ENCODE data around the gene AP3B2. TPM values are rescaled to one million over a fixed set of nuclear protein-coding genes. Genes with fewer than 3 reads are reported as not detected.
A peak's percentile ranks its signal among the peaks of the same experiment; 100 is the strongest.
"Not testable (repeated sequence)": the region's sequence is repeated elsewhere in the genome, so short reads cannot be mapped to it uniquely, and the experiment has no call there.

AP3B2 gene
- polyA plus RNA-seq, 1 experiment, result 0.22 TPM

DNA sequence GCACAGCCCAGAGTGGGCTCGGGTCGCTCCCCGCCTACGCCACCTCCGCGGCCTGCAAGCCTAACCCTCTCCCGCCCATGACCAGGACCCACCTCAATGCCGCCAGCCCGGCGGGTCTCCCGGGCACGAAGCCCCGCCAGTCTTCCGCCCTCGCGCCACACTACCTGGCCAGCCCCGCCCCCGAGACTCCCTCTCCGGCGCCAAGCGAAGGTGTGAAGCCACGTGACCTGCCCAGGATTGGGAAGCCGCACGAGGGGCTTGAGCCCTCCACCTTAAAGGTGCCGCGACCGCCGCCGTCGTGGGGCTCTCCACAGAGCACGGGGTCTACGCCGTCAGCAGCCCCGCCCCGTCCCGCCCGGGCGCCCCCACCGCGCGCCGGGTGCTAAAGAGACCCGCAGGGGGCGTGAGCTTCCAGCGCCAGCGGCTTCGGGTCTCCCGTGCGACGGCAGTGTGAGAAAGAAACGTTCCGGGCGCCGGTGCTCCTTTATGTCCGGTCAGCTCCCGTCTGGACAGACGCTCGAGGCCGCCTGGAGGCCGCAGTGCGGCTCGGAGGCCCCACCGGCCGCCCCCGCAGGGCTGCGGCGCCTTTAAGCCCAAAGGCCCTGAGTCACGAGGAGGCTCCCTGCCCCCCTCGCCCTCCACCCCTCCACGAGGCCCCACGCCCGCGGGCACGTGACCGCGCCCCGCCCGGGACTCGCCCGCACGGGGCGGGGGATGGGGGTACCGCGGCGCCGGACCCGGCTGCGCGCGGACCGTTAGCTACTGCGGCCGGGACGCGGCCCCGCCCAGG is 62.4 kb downstream of the AP3B2 start, which contains the start of gene CPEB1:
CPEB1 (minus strand) TSS at position 319 of the 790 bp plus-strand sequence. CDS start 18,904 bp downstream, outside the sequence.
- Histone ChIP-seq H3K4me3 (ENCODE audit: low read depth, low read length) (peak within 1 kb of the TSS; percentile 50), H3K9me3 (ENCODE audit: control insufficient read depth, insufficient read depth, low read length) (peaks cover 11% of the 10 kb centered on the region; the same call in 1 of the 2 replicates), H3K27me3 (ENCODE audit: control insufficient read depth, insufficient read depth, low read length) (peaks cover 45% of the 10 kb centered on the region), H3K27ac (ENCODE audit: low read depth, low read length) (no peak within 1 kb of the TSS)
- TF ChIP-seq, protein P1, sequence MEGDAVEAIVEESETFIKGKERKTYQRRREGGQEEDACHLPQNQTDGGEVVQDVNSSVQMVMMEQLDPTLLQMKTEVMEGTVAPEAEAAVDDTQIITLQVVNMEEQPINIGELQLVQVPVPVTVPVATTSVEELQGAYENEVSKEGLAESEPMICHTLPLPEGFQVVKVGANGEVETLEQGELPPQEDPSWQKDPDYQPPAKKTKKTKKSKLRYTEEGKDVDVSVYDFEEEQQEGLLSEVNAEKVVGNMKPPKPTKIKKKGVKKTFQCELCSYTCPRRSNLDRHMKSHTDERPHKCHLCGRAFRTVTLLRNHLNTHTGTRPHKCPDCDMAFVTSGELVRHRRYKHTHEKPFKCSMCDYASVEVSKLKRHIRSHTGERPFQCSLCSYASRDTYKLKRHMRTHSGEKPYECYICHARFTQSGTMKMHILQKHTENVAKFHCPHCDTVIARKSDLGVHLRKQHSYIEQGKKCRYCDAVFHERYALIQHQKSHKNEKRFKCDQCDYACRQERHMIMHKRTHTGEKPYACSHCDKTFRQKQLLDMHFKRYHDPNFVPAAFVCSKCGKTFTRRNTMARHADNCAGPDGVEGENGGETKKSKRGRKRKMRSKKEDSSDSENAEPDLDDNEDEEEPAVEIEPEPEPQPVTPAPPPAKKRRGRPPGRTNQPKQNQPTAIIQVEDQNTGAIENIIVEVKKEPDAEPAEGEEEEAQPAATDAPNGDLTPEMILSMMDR (IDR thresholded peaks at IDR 0.05; ENCODE audit: low read depth, low read length), result peak; percentile 8; the same call in 1 of the 2 replicates
- CTCF ChIA-PET, result interaction anchor here (0.7 kb wide), 1 partner anchor 84 kb away, joined by 5 read pairs; no protein-coding TSS in a partner anchor
- DNase-seq (ENCODE audit: low read depth, low spot score), result no peak
- POLR2A ChIA-PET, result interaction anchor here (0.7 kb wide), 1 partner anchor 105 kb away, joined by 3 read pairs; no protein-coding TSS in a partner anchor

DNA sequence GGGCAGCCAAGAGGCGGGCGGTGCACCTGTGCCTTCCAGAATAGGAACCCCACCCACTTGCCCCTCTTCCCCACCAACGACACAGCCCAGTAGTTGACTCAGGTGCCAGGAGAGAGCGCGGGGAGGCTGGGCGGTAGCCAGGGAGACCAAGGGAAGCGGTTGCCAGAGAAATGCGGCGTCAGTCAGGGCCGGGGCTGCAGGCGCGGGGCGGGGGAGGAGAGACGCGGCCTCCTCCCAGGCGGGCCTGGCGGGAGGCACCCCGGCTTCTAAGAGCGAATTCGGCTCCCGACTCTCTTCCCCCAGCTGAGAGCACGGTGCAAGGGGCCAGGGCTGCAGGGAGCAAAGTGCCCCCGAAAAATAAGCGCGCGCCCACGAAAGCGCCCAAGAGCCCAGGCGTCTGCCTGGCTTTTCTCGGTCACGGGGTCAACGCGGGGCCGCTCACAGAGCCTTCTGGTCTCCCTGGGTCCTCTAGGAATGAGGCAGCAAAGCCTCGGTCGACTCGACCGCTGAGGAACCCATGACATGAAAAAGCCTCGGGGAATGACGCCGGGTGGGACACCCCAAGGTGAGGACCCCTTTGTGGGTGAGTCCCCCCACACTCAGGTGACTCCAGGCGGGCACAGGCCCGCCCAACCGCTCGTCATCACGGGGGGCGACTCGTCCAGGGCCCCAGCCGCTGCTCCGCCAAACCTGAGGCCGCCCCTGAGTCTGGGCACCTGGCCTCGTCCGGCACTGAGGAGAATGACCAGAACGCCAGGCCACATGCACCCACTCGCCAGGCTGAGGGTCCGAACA is 63.2 kb downstream of the AP3B2 start:
- Histone ChIP-seq H3K9me3 (ENCODE audit: control insufficient read depth, insufficient read depth, low read length) (peaks cover 11% of the 10 kb centered on the region; the same call in 1 of the 2 replicates), H3K27me3 (ENCODE audit: control insufficient read depth, insufficient read depth, low read length) (peaks cover 47% of the 10 kb centered on the region), H3K27ac (ENCODE audit: low read depth, low read length) (no peak overlapping the region), H3K4me3 (ENCODE audit: low read depth, low read length) (0 out of 2 replicates have a peak overlapping the region, but pooled peaks have one; percentile 50)
- CTCF ChIA-PET, result no interaction called here
- TF ChIP-seq, protein P1 (IDR thresholded peaks at IDR 0.05; ENCODE audit: low read depth, low read length), result no peak
- no peak for DNase-seq (ENCODE audit: low read depth, low spot score)
- POLR2A ChIA-PET, result interaction anchor here (0.7 kb wide), 1 partner anchor 104 kb away, joined by 3 read pairs; no protein-coding TSS in a partner anchor

DNA sequence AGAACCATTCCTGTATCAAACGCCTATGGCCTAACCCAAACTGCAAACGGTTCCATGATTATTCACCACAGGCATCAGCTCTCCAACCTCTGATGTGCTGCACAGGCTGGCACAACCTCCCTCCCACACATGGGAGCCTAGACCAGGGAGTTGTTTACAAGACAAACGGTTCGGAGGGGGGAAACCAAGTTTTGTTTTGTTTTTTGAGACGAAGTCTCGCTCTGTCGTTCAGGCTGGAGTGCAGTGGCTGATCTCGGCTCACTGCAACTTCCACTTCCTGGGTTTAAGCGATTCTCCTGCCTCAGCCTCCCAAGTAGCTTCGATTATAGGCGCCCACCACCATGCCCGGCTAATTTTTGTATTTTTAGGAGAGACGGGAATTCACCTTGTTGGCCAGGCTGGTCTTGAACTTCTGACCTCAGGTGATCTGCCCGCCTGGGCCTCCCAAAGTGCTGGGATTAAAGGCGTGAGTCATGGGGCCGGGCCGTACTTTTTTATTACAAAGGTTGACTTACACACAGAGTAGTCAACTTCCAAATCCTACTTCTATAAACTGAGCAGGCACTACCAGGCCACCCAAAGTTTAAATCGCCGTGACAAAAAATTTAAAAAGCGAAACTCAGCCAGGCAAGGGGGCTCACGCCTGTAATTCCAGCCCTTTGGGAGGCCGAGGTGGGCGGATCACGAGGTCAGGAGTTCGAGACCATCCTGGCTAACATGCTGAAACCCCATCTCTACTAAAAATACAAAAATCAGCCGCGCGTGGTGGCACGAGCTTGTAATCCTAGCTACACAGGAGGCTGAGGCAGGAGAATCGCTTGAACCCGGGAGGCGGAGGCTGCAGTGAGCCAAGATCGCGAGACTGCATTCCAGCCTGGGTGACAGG is 64.5 kb downstream of the AP3B2 start:
- POLR2A ChIA-PET, result not testable (repeated sequence)

DNA sequence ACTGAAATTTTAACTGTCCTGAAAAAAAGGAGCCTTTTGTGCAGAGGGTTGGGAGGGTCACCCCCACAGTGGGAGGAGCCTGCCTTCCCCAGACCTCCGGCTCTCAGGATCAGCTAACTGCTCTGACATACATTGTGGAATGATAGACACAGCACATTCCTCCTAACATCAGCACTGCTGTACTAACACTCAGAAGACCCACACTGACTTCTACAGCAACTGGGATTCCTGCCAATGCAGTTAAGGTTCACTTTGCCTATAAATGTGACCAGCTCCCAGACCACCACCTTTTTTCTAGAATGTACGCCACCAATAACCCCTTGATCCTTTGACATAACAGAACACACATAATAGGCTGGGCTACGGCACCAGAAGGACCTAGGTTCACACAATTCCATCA is 65.7 kb downstream of the AP3B2 start:
- no peak overlapping the region for H3K27ac ChIP-seq (ENCODE audit: low read depth, low read length)
- CTCF ChIA-PET, result no interaction called here
- POLR2A ChIA-PET, result no interaction called here
- no peak overlapping the region for H3K4me3 ChIP-seq (ENCODE audit: low read depth, low read length)
- peaks cover 43% of the 10 kb centered on the region for H3K27me3 ChIP-seq (ENCODE audit: control insufficient read depth, insufficient read depth, low read length)
- DNase-seq (ENCODE audit: low read depth, low spot score), result no peak
- TF ChIP-seq, protein P1 (IDR thresholded peaks at IDR 0.05; ENCODE audit: low read depth, low read length), result no peak
- peaks cover 11% of the 10 kb centered on the region; the same call in 1 of the 2 replicates for H3K9me3 ChIP-seq (ENCODE audit: control insufficient read depth, insufficient read depth, low read length)

More for the DNA sequence above, 64.5 kb downstream of the AP3B2 start:
- Histone ChIP-seq H3K27me3 (ENCODE audit: control insufficient read depth, insufficient read depth, low read length) (peaks cover 47% of the 10 kb centered on the region), H3K9me3 (ENCODE audit: control insufficient read depth, insufficient read depth, low read length) (peaks cover 11% of the 10 kb centered on the region; the same call in 1 of the 2 replicates)
- CTCF ChIA-PET; H3K4me3 ChIP-seq (ENCODE audit: low read depth, low read length); DNase-seq (ENCODE audit: low read depth, low spot score); H3K27ac ChIP-seq (ENCODE audit: low read depth, low read length): not testable (repeated sequence)

DNA sequence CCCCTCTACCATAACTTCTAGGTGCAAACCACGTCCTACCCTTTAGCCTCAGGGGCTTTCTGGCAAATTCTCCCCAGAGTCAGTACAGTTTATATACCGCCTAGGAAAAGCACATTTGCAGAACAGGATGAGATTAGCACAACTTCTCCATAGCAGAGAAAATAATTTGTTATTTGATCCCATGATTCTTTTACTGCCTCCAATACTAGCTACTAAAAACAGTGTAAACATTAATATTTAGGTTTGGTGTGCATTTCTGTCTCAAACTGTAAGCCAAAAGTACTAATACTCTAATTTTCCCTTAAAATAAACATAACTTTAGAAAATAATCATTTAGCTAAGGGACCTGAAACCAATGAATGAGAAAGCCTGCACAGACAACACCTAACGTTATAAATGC is 67.0 kb downstream of the AP3B2 start:
- TF ChIP-seq, protein P1 (IDR thresholded peaks at IDR 0.05; ENCODE audit: low read depth, low read length), result no peak
- peaks cover 35% of the 10 kb centered on the region for H3K27me3 ChIP-seq (ENCODE audit: control insufficient read depth, insufficient read depth, low read length)
- POLR2A ChIA-PET, result no interaction called here
- H3K9me3 ChIP-seq (ENCODE audit: control insufficient read depth, insufficient read depth, low read length), result peaks cover 11% of the 10 kb centered on the region; the same call in 1 of the 2 replicates
- no peak overlapping the region for H3K4me3 ChIP-seq (ENCODE audit: low read depth, low read length)
- no peak for DNase-seq (ENCODE audit: low read depth, low spot score)
- CTCF ChIA-PET, result no interaction called here
- H3K27ac ChIP-seq (ENCODE audit: low read depth, low read length), result no peak overlapping the region
